ENCODE measurements around the gene IFNE.

GRCh38 chr9:21454149-21454548 is 28.0 kb downstream of the IFNE start:
- TF ChIP-seq CTCF (conservative IDR thresholded peaks at IDR 0.05; ENCODE audit: low read depth, low read length): no peak
- no peak for TF ChIP-seq EZH2 (IDR thresholded peaks at IDR 0.05; ENCODE audit: low read length, unreplicated experiment)
- TF ChIP-seq EZH2phosphoT487 (IDR thresholded peaks at IDR 0.05; ENCODE audit: borderline replicate concordance, low read length): no peak

Measured in PC-3 (cell line).